ENCODE results near the gene DLG2.

DLG2 gene

DNA sequence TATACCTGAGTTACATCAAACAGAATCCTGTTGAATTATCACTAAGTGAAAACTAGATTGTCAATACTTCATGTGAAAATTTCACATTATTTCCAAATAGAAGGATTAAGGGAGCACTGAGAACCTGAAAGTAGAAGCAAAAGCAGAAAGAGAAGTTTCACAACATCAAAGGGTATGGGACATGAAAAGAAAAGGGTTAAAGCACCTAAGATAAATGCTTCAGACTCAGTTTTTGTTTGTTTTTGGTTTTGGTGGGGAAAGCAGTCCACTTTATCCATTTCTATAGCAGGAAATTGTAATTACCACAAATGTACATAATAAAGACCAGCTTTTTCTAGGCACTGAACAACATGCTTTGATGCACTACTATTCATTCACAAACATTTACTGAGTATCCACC, 1271.2 kb downstream of the DLG2 start:
- TF ChIP-seq CTCF (IDR thresholded peaks at IDR 0.05; ENCODE audit: low read depth, low read length) = no peak

GRCh38 chr11:84345597-84345996, 1281.5 kb downstream of the DLG2 start:
- no peak for TF ChIP-seq CTCF (IDR thresholded peaks at IDR 0.05; ENCODE audit: low read depth, low read length)
- H3K4me3 ChIP-seq (ENCODE audit: low read depth, low read length) = no peak overlapping the region

More for the DNA sequence above, 1271.2 kb downstream of the DLG2 start:
- H3K4me3 ChIP-seq (ENCODE audit: low read depth, low read length) = no peak overlapping the region

DNA sequence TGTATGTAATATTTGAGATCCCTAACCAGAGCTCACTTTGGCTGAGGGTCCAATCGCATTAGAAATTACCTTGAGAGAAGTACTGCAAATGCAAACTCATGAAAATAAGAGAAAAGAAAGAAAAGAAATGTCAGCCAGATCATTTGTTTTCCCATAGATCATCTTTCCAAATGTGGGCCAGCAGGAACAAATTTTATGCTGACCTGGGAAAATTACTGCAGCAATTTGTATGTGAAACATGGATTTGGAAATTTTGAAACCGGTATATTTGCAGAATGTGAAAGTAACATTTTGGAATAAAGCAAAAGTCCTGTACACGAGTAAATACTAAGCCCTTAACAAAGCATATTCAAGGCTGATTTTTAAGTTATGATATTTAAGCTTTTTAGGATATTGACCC, 1282.1 kb downstream of the DLG2 start:
- no peak overlapping the region for H3K4me3 ChIP-seq (ENCODE audit: low read depth, low read length)
- TF ChIP-seq CTCF (IDR thresholded peaks at IDR 0.05; ENCODE audit: low read depth, low read length) = no peak

- TF ChIP-seq CTCF (IDR thresholded peaks at IDR 0.05; ENCODE audit: low read depth, low read length) = no peak
- H3K4me3 ChIP-seq (ENCODE audit: low read depth, low read length) = no peak overlapping the region
Measured at GRCh38 chr11:84339796-84340195, 1287.3 kb downstream of the DLG2 start.

DNA sequence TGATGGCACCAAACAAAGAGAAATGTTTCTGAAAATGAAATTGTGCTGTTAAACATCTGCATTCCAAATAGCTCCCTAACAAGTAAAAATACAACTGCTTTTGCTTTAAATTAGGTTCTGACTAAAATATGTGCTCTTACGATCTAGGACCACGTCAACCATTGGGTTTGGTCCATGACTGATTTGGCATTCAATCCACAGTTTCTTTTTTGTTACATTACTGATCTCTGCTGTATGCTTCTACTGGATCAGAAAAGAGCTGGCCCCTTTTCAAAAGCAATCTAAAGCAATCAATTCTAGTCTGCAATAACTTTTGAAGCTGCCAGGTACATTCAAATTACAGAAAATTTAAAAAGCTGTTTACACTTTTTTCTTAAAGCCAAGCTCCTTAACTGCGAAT, 1293.9 kb downstream of the DLG2 start:
- TF ChIP-seq CTCF (IDR thresholded peaks at IDR 0.05; ENCODE audit: low read depth, low read length) = no peak
- H3K4me3 ChIP-seq (ENCODE audit: low read depth, low read length) = no peak overlapping the region

DNA sequence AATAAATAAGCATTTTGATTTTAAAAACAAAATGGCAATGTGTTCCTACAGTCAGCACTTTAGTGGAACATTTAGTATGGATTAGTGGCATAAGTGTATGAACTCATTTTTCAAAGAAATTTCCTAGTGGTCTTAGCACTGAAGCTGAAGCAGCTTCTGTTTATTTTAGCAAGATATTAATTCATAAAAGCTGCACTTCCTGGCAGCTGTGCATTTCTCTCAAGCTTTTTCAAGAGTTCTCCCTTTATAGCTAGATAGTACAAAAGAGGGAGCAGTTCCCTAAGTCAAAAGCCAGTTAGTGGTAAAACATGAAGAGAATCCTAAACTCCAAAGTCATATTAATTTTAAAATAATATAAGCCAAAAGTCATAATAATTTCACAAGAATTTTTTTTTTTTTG, 1304.9 kb downstream of the DLG2 start:
- H3K4me3 ChIP-seq (ENCODE audit: low read depth, low read length) = no peak overlapping the region
- TF ChIP-seq CTCF (IDR thresholded peaks at IDR 0.05; ENCODE audit: low read depth, low read length) = no peak

GRCh38 chr11:84319863-84320262, 1307.3 kb downstream of the DLG2 start:
- no peak overlapping the region for H3K4me3 ChIP-seq (ENCODE audit: low read depth, low read length)
- no peak for TF ChIP-seq CTCF (IDR thresholded peaks at IDR 0.05; ENCODE audit: low read depth, low read length)

Measured in WI38 (cell line).